IPS-11a (cell line): ENCODE data around the gene HOXB4.

Experiments used
- H3K4me3 ChIP-seq: one replicate; pipeline ENCODE4 v1.5.1; 2013; ENCODE audit warnings: low read depth, low read length, control low read depth

HOXB4 gene

DNA sequence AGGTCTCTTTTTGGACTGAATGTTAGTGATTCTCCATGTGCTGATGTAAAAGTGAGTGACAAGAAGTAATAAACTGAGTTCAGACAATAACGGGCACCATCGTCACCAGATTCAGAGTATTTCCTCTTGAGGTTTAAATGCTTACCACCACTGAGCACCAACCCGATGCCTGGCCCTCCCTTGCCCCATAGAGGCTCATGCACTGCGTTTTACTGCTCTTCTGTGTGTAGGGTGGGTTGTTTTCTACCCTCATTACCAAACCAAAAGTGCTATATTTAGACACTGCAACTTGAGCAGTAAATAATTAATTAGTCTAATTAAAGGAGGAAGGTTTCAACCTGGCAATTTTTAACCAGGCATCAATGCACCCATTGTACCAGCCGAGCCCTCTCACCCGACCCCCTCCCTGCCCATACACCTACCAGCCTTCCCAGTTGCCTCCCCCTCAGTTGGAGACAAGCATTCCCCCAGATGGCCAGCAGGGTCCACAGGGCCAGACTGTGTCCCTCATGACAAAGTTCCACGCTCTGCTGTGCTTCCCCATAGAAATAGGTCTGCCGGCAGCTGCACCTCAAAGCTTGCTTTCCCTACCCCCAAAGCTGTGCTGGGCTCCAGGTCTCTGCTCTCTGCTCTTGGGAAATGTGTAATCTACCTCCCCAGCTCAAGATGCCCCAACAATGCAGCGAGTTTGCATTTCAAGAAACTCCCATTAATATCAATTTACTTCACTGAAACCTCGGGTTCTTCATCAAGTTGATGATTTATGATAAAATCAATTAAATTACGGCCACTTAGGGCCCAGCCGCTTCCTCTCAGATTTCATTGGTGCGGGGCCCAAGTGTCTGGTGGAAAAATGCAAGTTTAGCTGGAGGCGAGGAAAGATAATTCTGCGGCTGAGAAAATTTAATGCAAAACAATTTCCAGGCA lies 16.0 kb downstream of the HOXB4 start:
- H3K4me3 ChIP-seq, result no peak overlapping the region

DNA sequence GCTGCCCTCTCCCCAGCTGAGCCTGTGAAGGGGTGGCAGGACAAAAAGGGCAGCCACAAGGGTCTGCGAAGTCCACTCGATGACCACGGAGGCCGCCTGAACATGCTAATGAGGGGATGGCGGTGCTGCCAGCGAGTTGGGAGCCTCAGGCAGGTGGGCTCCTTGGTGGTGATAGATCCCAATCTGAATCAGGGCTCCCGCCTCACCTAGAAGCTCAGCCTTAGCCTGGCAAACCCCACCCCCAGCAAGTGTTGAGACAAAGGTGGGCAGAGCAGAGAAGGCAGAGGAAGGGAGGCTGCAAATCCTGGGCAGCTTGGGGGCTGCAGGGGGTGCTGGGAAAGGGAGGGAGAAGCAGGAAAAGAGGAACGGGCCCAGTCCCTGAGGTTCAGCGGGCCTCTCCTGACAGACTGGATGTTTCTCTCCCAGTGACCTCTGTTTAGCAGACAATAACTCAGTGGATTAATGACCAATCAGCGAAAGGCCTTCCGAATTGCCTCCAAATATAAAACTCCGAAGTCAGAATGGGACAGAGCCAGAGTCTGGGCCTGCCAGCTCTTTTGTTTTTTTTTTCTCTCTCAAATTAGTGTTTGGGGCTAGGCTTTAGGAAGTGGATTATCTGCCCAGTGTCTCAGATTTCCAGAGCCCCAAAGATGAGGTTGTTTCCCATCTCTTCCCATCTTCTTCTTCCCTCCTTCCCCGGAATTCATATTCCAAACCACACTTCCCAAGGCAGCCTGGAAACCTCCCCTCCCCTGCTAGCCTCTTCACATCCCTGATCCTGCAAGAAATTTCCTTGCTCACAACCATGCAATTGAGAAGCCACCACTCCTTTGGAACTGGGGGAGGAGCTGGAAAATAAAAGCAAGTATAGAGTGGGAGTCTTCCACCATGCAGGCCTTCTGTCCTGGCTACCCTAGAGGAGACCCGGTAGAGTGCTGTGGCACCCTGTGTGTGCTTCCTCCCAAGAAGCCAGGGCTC lies 18.0 kb downstream of the HOXB4 start:
- H3K4me3 ChIP-seq, result no peak overlapping the region

- no peak overlapping the region for H3K4me3 ChIP-seq
Measured at GRCh38 chr17:48559122-48559839, 18.9 kb downstream of the HOXB4 start.

- no peak overlapping the region for H3K4me3 ChIP-seq
Measured at GRCh38 chr17:48558831-48559121, 19.4 kb downstream of the HOXB4 start.

DNA sequence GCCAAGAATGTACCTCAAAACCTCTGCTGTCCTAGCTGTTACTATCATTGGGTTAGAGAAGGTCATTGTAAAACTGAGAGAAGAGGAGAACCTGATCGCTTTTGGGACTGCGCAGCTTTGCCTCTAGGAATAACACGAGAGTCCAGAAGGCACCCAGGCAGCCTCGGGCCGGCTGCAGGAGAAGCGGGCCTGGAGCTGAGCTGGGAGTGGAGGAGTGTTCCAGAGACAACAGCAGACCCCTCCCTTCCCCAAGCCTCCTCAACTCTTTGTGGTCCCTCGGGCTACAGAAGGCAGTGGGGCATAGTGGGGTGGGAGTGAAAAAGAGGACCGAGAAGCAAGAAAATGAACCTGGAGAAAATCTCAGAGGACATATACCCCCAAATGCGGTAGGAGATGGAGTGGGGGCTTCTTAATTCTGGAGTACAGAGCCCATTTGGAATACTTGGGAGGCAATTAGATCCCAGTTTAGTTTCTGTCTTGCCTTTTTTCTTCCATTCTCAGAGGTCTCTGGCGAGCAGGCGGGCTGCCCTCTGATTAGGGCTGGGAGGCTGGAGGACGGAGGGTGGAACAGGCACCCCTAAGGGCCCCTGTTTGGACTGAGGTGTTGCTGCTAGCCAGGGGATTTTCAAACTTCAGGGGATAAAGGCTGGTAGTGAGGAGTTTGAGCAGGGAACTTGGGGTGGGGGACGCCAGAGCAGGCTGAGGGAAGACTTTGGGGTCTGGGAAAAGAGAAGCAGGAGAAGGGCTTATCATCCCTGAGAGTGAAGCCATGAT lies 19.9 kb downstream of the HOXB4 start:
- no peak overlapping the region for H3K4me3 ChIP-seq

DNA sequence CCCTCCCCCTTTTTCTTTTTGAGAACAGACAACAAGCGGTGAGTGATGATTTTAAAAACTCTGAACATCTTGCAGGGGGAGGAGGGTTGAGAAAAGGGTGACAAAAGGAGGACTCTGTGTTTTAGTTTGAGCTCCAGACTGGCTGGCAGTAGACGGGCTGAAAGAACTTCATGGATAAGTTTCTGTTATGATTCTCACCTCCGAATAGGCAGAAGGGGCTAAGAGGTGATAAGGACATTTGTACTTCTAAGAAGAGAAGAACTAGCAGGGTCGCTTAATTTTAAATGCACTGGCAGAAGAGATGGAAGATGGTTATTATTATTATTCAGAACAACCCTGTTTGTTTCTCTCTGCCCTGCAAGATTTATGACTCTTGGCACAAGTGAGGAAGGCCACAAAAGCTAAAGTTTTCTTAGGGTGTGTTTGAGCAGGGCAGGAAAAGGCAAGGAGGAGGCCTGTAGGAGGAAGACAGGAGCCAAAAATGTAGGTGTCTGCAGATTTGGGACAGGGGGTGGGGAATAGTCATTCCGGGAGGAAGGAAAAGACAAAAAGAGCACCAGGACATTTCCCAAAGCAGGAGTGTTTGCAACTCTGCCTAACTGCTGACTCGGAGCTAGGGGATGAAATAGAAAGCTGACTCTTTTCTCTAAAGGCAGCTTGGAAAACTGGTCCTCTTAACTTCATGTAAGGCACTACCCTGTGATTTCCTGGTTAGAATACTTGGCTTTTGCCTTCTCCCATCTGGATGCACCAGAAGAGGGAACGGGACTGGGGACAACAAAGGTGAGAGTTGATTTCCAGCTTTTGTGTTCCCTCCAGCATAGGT lies 21.4 kb downstream of the HOXB4 start:
- H3K4me3 ChIP-seq, result no peak overlapping the region

GRCh38 chr17:48556229-48556575 lies 21.9 kb downstream of the HOXB4 start:
- no peak overlapping the region for H3K4me3 ChIP-seq

DNA sequence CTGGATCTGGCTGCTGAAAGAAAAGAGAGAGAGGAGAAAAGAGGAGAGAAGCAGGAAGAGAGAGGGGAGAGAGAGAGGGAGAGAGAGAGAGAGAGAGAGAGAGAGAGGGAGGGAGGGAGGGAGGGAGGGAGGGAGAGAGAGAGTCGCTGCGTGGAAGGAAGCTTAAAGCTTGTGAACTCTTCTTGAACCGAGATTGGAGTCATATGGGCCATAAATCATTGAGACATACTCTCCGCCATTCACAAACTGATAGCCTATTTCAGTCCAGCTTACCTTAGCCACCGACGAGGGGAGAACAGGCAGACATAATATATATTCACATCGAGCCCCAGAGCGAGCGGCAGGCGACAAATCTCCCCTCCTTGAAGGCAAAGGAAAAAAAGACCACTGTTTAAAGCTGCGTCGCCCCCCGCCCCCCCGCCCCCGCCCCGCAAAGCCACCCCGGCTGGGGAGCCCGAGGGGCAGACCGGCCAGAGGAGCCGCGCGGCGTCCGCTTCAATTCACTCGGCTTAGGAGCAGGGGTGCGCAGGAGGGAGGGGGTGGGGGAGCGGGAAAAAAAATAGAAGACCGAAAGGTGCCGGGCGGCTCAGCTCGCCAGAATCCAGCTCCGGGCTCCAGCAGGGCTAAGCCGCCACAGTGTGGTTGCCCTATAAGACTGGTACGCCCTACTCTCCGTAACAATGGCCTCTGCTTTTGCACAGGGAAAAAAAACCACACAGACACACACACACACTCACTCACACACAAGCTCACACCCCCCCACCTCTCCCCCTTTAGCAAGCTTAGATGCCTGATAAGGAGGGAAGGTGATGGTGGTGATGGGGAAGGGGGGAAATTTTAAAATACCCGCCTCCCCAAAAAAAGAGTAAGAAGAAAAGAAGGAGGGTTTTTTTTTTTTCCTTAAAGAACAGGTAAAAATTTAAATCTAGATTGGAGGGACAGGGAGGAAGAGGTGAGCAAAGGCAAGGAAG lies 22.6 kb downstream of the HOXB4 start:
- no peak overlapping the region for H3K4me3 ChIP-seq

DNA sequence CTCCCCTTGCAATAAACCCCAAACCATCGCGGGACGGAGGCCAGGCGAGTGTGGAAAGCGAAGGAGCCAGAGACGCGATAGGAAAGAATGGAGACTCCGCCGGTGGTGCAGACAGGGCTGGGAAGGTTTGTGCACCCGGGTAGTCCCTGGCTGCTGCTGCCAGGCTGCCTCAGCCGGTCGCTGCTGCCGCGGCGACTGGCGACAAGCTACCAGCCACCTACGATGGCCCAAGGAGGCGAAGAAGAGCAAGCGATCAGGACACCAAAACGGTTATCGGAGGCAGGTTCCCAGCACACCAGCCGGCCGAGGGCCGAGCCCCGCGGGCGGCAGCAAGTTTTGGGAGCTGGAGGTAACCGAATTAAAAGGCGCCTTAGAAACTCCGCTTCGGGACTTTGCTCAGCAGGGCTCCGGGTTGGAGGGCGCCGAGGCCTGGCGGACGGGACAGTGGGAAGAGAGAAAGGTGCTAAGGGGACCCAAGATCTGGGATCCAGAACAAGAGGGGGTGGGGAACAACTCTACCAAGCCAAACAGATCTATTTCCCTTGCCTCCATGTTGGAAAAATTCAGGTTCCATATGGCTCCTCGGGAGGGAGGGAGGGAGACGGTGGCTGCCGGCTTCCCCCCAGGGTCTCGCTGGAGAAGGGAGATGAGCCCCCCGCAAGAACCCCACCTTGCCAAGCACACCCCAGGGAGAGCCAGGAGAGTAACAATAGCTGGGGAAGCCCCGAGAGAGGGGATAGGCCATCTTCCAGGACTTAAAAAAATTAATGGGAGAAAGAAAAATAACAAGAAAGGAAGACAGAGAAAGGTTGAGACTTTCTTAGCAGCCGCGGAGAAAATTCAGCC lies 23.5 kb downstream of the HOXB4 start:
- H3K4me3 ChIP-seq, result no peak overlapping the region

DNA sequence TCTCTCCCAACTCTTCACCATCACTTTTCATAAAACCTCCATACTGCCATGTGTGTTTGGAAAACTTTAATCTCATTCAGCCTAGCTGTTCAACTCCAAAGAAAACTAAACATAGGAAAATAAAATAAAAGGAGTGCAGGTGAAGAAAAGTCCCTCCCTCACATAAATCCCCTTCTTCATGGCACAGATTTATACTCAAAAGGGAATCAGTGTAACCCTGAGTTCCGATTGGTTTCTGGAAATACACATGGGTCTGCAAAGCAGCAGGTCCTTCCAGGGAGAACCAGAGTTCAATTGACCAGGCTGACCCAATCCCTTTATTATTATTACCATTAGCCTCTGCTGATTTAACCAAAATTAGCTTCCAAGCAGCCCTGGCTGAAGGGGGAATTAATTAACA lies 24.3 kb downstream of the HOXB4 start:
- H3K4me3 ChIP-seq, result no peak overlapping the region

GRCh38 chr17:48553190-48553547 lies 25.0 kb downstream of the HOXB4 start:
- H3K4me3 ChIP-seq, result no peak overlapping the region

GRCh38 chr17:48552466-48553189 lies 25.5 kb downstream of the HOXB4 start:
- H3K4me3 ChIP-seq, result no peak overlapping the region

DNA sequence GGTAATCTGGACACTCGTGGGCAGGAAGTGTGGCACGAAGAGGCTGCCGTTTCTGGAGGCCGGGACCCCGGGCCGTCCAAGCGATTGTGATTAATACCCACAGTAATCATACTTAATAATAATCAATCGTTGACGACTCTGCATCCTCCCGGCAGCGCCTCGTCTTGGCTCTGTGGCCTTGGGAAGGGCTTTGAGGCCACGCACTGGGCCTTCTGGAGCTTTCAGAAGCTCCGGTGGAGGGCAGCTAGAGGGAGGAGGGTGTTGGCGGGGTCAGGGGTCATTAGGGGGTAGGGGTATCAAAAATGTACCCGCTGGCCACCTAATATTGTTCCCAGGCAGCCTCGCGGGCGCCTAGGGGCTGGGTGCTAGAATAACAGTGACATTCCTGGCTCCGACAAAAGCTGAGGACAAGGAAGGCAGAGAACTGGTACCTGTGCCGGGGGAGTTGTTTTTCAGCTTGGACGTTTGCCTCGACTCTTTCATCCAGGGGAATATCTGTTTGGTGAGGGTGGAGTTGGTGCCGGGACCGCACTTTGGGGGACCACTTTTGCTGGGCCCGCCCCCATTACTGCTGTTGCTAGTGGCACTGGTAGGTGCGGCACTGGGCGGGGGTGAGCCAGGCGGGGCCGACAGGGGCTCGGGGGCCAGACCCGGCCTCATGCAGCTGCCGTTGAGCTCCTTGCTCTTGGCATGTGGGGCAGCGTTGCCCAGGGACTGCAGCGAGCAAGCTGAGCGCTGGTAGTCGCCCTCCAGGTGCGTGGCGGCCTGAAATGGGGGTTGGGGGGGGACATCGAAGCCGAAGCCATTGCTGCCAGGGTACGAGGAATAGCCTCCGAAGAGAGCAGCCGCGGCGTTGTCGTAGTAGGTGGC lies 26.3 kb downstream of the HOXB4 start:
- H3K4me3 ChIP-seq, result no peak overlapping the region

- no peak overlapping the region for H3K4me3 ChIP-seq
Measured at GRCh38 chr17:48551214-48551555, 27.0 kb downstream of the HOXB4 start.

- H3K4me3 ChIP-seq, result no peak overlapping the region
Measured at GRCh38 chr17:48550502-48551213, 27.5 kb downstream of the HOXB4 start.
